GOT3 (cell line): Measurements from ENCODE around the gene CYP27B1.

ENCODE experiments used
- DNase-seq: peaks from one replicate; lab custom pipeline; 2025; ENCODE audit warnings: mixed read lengths; lab: John Stamatoyannopoulos, UW

CYP27B1 gene, protein sequence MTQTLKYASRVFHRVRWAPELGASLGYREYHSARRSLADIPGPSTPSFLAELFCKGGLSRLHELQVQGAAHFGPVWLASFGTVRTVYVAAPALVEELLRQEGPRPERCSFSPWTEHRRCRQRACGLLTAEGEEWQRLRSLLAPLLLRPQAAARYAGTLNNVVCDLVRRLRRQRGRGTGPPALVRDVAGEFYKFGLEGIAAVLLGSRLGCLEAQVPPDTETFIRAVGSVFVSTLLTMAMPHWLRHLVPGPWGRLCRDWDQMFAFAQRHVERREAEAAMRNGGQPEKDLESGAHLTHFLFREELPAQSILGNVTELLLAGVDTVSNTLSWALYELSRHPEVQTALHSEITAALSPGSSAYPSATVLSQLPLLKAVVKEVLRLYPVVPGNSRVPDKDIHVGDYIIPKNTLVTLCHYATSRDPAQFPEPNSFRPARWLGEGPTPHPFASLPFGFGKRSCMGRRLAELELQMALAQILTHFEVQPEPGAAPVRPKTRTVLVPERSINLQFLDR

DNA sequence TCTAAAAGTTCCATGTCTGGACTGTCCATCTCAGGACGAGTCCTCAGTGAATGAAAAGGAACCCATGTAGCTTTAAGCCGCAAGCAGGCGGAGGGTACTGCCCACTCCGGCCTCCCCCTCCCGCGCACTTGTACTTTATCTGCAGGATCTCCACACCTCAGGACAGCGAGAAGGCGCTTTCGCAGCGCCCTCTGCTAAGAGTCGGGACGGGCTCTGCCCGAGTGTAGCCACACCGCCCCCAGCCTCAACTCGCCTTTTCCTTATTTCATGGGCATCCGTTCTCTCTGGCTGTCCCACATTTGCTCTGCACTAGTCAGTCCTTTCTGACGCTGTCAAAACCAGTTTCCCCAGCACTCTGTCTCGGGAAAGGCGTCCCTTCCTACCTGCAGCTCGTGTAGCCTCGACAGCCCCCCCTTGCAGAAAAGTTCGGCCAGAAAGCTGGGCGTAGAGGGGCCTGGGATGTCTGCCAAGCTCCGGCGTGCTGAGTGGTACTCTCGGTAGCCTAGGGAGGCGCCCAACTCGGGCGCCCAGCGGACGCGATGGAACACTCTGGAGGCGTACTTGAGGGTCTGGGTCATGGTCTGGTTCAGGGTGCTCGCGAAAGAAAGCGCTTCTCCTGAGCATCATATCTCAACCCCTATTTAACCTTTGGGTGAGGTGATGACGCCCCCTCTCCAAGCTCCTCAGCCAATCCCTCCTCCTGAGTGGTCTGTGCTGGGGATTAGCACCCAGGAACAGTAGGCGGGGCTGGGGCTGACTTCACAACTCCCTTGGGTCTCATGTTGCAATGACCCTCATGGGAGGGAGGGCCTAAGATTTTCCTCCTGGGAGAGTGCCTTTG, at the start of gene CYP27B1:
CYP27B1 (minus strand) TSS at position 615 of the 841 bp plus-strand sequence; CDS start at position 578, 37 bp downstream.
- DNase-seq: peak; percentile 98

DNA sequence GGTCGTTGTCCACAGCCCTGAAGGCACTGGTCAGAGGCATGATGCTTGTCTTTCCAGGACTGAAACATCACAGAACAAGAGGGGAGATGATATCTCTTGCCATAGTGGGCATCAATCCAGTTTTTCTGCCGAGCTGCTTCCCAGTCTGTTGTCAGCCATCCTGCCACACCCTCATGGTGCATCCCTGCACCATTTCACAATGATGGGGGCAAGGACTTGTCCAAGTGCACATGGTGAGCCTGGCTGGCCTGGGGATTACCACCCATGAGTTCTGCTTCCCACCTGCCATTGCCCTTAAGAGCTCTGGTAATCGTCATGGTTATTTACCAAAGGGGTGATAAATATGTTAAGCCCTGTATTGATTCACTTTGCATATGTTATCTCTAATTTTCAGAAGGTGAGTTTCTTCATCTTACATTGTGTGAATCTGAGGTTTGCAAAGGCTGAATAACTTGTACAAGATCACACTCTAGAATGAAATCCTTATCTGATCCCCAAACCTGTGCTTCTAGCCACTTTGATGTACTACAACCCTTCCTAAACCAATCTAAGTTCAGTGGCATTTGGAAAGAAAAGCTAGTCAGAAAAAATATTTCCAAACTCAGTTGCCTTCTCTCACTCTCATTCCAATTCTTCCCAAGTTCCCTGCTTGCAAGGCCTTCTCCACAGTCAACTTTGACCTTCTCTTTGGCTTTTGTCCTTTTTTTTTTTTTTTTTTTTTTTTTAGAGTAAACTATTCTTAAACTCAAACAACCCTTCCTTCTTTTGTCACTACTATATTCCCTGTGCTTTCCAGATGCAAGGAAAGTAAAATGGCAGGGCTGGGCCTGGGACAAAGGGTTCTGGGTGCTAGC, 49.4 kb upstream of the CYP27B1 start:
- no peak for DNase-seq

DNA sequence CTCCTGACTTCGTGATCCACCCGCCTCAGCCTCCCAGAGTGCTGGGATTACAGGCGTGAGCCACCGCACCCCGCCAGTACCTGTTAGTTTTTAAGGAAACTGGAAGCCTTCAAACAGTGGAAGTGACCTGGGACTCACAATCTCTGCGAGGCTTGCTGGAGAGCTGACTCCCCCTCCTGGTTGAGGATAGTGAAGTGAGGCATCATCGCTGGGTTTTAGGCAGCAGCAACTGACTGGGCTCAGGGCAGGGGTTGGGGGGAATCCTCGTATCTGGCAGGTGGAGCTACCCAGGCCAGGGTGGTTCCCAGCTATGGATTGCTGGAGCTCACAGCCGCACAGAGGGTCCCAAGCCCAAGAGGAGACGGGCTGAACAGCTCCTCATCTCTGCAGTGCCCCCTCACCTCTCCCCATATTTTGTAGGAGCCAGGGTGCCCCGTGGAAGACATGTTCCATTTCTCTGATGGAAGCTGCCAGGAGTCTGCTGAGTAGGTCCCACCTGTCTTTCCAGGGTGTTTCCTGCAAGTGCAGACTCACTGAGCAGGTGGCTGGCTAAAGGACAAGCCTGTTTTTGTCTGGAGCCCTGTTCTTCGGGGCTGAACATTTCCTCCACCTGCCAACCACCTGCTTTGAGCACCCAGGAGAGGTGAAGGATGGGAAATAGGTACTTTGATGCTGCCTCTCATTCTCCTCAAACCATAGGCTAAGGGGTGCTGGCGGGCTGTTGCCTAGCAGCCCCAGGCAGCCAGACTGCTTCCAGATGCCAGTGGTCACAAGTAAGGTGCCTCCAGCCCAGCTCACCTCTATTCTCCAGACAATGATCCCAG, 48.5 kb upstream of the CYP27B1 start:
- no peak for DNase-seq

DNA sequence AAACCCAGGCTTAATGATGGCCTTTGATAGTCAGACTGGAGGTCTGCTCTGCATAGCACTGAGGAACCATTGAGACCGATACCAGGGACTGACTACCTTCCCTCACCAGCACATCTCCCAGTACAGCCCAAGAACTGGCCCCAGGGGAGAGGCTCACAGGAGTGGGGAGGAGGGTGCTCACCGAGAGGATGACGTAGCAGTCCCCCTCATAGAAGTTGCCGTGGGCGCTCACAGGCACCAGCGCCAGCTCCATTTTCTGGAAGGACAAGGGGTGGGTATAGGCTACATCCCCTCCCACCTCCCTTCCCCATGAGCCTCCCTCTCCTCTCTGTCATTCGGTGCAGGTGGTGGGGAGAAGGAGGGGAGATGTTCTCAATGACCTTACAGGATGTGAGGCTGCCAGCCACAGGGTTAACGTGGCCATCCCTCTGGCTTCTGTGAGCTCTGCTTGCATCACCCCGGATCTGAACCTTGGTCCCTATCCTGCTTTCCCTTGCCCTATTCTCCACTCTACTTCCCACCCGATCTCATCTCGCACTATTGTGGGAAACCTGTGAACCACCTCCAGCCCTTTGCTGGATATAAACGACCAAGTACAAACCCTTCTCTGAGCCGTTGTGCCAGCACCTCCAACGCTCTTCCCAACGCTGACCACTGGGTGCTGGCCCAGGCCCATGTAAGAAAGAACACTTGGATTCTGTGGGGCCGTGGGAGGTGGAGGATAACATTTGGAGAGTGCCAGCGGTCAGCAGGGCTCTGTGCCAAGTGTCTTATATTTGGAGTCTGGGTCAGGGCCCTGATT, 47.3 kb upstream of the CYP27B1 start:
- DNase-seq: no peak

DNA sequence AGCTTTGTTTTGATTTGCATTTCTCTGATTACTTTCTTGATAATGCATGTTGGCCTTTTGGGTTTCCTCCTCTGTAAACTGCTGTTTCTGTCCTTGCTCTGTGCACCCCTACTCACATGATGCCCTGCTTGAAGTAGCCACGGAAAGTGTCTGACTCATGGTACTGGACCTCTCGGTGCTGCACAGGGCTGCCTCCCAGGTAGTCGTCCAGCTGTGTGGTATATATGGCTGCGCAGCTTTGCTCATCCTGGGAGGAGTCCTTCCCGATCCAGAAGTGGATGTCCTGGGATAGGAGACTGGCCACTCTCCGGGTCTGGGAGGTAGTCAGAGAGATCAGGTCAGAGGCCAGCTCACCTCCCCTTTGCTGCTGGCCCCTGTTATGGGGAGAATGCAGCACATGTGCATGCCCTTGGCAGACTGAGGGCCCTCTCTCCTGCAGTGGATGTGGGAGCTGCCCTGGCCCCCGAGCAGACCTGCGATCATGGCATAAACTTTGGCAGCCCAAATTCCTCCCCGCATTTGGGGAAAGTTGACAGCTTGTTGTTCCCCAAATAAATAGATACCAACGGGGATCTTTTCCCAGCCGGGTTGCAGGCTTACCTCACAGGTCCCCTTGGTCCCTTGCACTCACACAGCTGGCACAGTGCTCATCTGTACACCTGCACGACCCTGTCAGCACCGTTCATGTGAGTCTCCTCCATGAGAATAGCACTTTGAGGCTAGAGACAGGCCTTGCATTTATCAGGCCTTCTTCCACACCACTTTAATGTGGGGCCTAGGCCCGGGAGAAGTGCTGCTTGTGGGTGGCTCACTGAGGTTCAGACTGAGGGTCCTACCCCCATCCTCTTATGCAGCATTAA, 46.5 kb upstream of the CYP27B1 start:
- no peak for DNase-seq

DNA sequence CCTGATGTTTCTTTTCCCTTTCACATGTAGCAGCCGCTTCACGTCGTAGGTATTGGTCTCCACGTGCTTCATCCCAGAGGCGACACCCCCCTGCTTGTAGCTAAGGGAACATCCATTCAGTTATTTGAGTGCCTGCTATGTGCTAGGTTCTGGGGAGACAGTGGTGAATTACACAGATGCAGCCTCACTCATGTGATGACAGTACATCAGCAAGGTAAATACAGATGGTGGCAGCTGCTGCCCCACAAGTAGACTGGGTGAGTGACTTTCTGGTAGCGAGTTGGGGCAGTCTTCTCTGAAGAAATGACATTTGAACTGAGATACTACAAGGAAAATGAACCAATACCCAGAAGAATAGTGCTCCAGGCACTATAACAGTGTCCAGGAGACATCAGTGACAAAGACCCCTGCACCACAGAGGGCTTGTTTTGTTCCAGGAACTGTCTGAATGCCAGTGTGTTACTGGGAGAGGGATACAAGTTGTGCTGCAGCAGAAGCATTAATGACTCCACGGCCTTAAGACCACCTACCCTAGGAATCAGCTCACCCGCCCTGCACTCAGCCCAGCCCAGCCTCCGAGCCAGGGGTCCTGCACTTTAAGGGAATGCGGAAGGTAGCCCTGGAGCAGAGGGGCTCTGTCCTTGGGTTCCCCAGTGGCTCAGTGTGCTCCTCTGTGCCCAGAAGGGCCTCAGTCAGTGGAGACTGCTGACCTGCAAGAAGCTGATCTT, 44.3 kb upstream of the CYP27B1 start:
- DNase-seq: no peak

DNA sequence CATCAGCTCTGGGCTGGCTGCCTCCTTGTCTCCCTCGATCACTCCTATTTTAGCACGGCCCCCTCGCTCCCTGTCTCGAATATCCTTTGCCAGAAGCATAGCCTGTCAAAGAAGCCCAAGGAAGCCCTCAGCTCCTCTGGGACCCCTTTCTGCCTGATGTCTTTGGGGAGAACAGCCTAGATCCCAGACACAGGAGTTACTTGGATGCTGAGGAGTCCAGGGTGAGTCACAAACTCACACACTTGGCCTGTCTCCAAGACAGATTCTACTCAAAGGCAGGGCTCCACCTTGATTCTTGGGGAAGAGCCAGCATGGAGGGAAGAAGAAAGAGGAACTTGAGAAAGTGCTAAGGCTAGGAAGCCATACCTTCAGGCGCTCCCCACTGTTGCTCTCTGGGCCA, 43.6 kb upstream of the CYP27B1 start:
- no peak for DNase-seq

DNA sequence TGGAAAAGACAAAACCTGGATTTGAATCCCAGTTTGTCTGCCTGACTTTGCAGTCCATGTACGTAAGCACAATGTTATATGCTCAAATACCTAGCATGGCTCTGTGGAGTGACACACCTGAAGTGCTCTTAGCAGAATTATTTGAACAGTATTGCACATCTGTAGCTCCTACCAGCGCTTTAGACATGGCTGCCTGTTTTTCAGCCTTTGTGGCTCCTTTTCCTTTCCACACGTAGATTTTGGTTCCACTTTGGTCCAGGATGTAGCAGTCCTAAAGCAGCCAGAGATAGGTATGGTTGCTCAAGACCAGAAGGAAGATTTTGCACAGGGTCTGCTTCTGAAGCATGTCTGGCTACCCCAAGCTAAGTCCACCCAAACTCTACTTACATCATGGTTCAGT, 42.5 kb upstream of the CYP27B1 start:
- DNase-seq: no peak

DNA sequence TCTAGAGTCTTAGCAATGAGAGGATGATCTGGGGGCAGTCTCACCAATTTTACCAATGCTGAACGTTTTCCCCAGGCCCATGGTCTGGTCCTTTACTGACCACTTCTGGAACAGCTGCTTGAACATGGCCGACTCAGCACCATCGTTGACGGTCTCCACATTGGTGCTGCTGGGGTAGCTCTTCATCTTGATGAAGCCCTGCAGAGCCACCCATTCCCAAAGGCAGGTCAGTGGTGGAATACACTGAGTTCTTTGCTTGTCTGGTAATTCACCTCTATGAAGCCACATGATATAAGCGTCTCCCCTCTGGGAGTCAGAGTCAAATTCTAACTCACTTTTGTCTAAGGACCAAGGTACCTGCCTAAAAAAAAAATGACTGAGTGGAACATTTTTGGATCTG, 41.5 kb upstream of the CYP27B1 start:
- DNase-seq: no peak

DNA sequence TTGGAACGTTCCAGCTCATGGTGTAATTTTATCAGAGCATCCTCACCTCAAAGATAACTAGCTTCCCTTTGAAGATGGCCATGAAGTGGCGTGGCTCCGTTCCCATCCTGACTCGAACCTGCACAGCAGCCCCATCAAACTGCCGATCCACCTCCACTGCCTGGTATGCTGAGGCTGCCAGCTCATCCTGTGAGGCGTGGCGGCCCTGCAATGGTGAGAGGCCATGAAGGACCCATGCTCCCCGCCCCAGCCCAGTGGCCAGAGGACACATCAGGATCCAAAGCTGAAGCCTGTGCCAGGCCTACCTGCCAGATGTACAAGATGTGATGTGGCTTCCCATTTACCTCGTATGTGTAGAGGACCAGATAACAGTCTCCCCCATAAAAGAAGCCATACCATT, 40.4 kb upstream of the CYP27B1 start:
- no peak for DNase-seq

DNA sequence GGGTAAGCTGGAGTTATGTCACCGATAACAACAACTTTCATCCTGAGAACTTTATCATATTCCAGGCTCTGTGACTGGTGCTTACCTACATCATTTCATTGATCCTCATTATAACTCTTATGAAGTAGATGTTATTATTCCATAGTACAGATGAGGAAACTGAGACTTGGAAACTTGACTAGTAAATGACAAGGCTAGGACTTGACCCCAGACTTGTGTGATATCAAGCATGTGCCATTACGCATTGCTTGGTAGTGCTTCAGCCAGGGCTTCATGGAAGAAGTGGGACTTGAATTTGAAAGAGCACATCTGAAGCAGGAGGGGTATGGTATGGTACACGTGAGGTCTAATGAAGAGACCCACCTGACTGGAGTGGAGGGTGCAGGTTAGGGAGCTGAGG, 39.8 kb upstream of the CYP27B1 start:
- no peak for DNase-seq

DNA sequence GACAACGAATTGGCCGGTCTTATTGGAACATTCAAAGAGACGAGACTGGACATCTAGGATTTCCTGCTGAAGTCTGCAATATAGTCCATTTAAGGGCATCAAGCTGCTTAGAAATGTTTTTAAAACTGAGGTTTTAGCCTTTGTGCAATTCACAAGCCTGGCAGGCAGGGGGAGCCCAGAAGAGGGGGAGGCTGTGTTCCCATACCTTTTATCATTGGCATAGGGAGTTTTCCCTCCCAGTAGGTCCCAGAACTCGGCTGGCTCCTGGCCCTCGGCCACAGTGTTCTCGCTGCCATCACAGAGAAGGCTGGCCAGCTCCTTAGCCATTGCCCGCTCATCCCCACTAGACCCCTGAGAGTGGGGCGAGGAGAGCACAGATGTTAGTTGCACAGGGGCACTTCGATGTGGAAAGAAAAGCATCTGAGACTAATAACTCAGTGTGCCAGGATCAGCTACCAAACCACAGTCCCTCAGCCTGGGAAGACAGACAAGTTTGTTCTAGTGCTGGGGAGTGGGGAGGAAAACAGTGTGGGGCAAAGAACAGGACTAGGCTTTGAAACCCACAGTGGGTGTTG, 36.5 kb upstream of the CYP27B1 start:
- no peak for DNase-seq

DNA sequence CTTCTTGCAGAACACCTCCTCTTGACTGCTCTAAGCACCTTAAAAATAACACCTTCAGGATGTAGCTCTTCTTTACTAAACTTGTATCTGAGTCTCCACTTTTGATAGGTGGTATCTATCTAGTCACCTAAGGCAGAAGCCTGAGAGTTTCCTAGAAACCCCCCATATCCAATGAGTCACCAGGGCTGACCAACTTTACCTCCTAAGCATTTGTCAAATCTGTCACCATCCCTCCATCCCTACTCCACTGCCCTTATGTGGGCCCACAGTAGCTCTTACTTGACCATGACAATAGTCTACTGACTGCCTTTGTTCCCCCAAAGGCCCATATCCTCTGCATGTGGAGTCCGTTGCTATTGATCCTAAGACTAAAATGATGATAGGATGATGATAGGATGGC, 35.7 kb upstream of the CYP27B1 start:
- no peak for DNase-seq

DNA sequence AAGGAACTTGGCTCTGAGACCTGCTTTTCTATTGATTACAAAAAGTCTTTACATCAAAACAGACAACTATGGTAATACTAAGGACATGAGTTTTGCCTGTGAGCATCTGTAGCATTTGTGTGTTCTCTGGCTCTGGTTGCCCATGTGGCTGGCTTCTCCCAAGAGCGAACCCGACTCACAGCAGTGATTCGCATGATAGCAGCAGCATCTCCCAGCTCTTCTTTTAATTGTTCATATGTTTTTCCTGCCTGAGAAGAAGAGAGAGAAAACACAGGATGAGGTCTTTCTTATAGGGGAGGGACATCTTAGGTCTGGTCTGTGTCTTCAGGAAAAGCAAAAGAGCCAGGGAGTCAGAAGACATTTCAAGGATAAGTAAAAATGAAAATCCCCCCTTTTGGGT, 34.1 kb upstream of the CYP27B1 start:
- DNase-seq: no peak

DNA sequence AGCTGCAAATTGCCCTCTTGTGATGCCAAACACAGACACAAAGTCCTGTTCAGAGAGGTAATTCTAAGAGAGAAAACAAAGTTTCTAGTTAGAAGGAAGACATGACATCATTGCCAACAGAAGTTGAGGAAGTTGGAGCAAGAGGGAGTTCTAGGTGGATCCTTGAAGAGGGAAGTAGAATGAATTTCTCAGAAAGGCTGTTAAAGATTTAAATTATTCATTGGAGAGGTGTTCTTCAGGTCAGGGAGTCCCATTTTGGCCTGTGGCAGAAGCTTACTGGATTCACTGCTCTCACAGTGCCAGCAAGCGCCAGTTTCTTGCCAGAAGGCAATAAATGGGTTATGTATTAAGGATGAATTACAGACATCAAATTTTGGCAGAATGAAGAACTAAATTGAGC, 31.1 kb upstream of the CYP27B1 start:
- no peak for DNase-seq

DNA sequence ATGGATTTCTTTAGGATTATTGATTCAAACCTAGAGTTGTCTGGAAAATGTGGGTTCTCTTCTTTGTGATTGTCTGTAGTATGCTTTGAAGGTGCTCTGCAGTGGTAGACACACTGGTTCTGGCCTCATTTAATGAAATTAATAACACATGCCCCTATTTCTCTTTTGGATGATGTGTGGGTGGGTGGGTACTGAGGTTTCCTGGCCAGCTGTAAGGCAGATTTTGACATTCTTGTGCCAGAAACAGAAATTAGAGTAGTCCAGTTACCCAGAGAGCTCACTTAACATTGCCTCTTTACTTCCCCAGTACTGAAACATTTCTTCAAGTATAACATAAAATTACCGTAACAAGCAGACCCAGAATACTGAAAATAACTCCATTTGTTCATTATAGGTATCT, 30.1 kb upstream of the CYP27B1 start:
- no peak for DNase-seq

DNA sequence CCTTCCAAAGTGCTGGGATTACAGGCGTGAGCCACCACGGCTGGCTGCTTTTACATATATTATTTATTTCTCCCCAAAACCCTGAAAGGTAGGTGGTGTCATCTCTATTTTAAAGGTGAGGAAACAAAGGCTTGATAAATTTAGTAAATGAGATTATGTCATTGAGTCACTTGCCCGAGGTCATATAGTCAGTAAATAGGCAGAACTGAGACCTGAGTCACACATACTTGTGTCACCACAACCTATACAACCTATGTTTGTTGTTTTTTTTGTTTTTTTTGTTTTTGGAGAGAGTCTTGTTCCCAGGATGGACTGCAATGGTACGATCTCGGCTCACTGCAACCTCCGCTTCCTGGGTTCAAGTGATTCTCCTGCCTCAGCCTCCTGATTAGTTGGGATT, 28.5 kb upstream of the CYP27B1 start:
- DNase-seq: no peak

DNA sequence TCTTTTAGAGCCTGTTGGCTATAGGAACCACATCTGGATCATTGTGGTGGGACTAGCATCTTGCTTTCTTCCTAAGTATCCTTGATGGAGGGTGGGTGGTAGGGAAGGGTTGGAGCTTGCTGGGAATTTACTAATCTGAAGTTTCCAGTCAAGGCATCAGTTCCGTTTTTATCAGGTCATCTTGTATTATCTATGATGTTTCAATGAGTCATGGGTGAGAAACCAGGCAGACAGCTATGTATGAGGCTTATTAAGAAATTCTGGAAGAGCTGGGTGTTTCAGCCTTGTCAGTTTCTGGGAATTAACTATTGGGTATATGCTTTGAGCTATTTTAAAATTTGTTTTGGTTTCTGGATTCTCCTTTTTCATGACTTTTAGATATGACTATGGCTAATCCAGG, 27.0 kb upstream of the CYP27B1 start:
- no peak for DNase-seq
